B cell (primary cell): ENCODE measurements around the gene NUBPL. TPM values are rescaled to one million over a fixed set of nuclear protein-coding genes. Genes with fewer than 3 reads are reported as not detected.

Experiments used
- ATAC-seq: fragments of 200-7000 bp; cut with Tn5 transposase; one replicate; pipeline ENCODE4 v1.10.0; 2021; ENCODE audit warnings: low read depth, mild to moderate bottlenecking, moderate number of reproducible peaks, moderate library complexity
- CTCF ChIA-PET: fragments of 350-600 bp; sonication (Branson Sonifier 250); formaldehyde crosslinking; loops from one replicate; lab custom pipeline; 2021; ENCODE audit warnings: antibody characterized with exemption, inconsistent platforms; lab: Charles Lee
- POLR2A ChIA-PET: fragments of 350-600 bp; sonication (Branson Sonifier 250); formaldehyde crosslinking; loops from one replicate; lab custom pipeline; 2021; ENCODE audit warnings: antibody characterized with exemption; lab: Charles Lee
- DNase-seq: peaks from one replicate; pipeline ENCODE4 v3.0.0; 2013
- H2AFZ ChIP-seq: 2 replicates; pipeline ENCODE4 v1.6.1; 2012; ENCODE audit warnings: mild to moderate bottlenecking, low read depth, low read length; ENCODE audit not compliant: insufficient read depth, poor library complexity, severe bottlenecking
- H3K27ac ChIP-seq, 2 donors: 1 replicate in 1 of 2; 2 replicates in 1 of 2; pipeline ENCODE4 v1.5.1; 2012 to 2013; ENCODE audit warnings: low read length in 2 of 2, mild to moderate bottlenecking in 2 of 2, moderate library complexity in 1 of 2
- H3K27me3 ChIP-seq, 4 experiments: fragments of 200-600 bp in 1 of 4; sonication (generic) in 1 of 4; replicated peaks in 1 of 4; 1 replicate in 2 of 4; 2 replicates in 2 of 4; pipeline versions ENCODE4 v1.6.1 to v1.7.0; 2013 to 2016; ENCODE audit warnings: low read length in 3 of 4, mild to moderate bottlenecking in 2 of 4, mixed read lengths in 1 of 4, moderate library complexity in 1 of 4; ENCODE audit not compliant: insufficient read depth in 4 of 4, control insufficient read depth in 3 of 4; ENCODE audit errors: control extremely low read depth in 1 of 4
- H3K36me3 ChIP-seq, 2 experiments: replicated peaks in 1 of 2; 1 replicate in 1 of 2; 2 replicates in 1 of 2; pipeline versions ENCODE4 v1.6.1 to v1.7.1; 2013; ENCODE audit warnings: low read length in 1 of 2; ENCODE audit not compliant: insufficient read depth in 2 of 2, control insufficient read depth in 1 of 2; ENCODE audit errors: control extremely low read depth in 1 of 2, extremely low read depth in 1 of 2
- H3K4me1 ChIP-seq, 2 donors: fragments of 200-600 bp in 1 of 2; sonication (generic) in 1 of 2; 1 replicate in 1 of 2; 2 replicates in 1 of 2; pipeline versions ENCODE4 v1.5.1 to v1.6.1; 2013 to 2017; ENCODE audit warnings: low read length in 2 of 2; ENCODE audit not compliant: control insufficient read depth in 2 of 2, insufficient read depth in 2 of 2
- H3K4me2 ChIP-seq: replicated peaks from 2 replicates; pipeline ENCODE3; 2012; ENCODE audit warnings: mild to moderate bottlenecking, low read depth, low read length; ENCODE audit not compliant: poor library complexity, severe bottlenecking
- H3K4me3 ChIP-seq, 5 experiments: fragments of 200-600 bp in 1 of 5; sonication (generic) in 1 of 5; 1 replicate in 3 of 5; 2 replicates in 2 of 5; pipeline versions ENCODE4 v1.5.1 to v1.7.0; 2011 to 2016; ENCODE audit warnings: low read length in 4 of 5, mild to moderate bottlenecking in 4 of 5, low read depth in 2 of 5, control low read depth in 1 of 5, moderate library complexity in 1 of 5; ENCODE audit not compliant: insufficient read depth in 1 of 5; ENCODE audit errors: control extremely low read depth in 1 of 5, extremely low read depth in 1 of 5
- H3K79me2 ChIP-seq: fragments of 200-600 bp; sonication (generic); one replicate; pipeline ENCODE4 v1.6.0; 2016; ENCODE audit warnings: low read length; ENCODE audit not compliant: control insufficient read depth, insufficient read depth
- H3K9ac ChIP-seq: fragments of 200-600 bp; sonication (generic); 2 replicates; pipeline ENCODE4 v1.6.1; 2017; ENCODE audit warnings: mild to moderate bottlenecking, low read length, moderate library complexity
- H3K9me3 ChIP-seq, 3 donors: one replicate each; pipeline versions ENCODE4 v1.6.1 to v1.7.1; 2013; ENCODE audit warnings: low read length in 2 of 3; ENCODE audit not compliant: control insufficient read depth in 2 of 3, insufficient read depth in 1 of 3; ENCODE audit errors: control extremely low read depth in 1 of 3
- H4K20me1 ChIP-seq: 2 replicates; pipeline ENCODE4 v1.6.0; 2012; ENCODE audit warnings: mild to moderate bottlenecking, low read length; ENCODE audit not compliant: insufficient read depth, control insufficient read depth, poor library complexity, severe bottlenecking
- H3K27ac Mint-ChIP-seq: one replicate; pipeline ENCODE4 v1.8.0; 2021; ENCODE audit warnings: mixed read lengths
- H3K27me3 Mint-ChIP-seq: one replicate; pipeline ENCODE4 v1.8.0; 2021; ENCODE audit warnings: mixed read lengths
- H3K4me1 Mint-ChIP-seq: one replicate; pipeline ENCODE4 v1.8.0; 2021; ENCODE audit warnings: mixed read lengths
- H3K4me3 Mint-ChIP-seq: one replicate; pipeline ENCODE4 v1.8.0; 2021; ENCODE audit warnings: mixed read lengths
- H3K9me3 Mint-ChIP-seq: one replicate; pipeline ENCODE4 v1.8.0; 2022; ENCODE audit warnings: mixed read lengths; ENCODE audit not compliant: insufficient read depth
- EZH2 ChIP-seq: IDR thresholded peaks from 2 replicates; pipeline ENCODE4 v1.6.1; 2012; ENCODE audit warnings: borderline replicate concordance, low read depth, mild to moderate bottlenecking, moderate library complexity, low read length; ENCODE audit not compliant: insufficient read depth, poor library complexity, severe bottlenecking
- WGBS: methylation state at CpG from one replicate; pipeline ENCODE4 v1.1.5; 2013; ENCODE audit warnings: missing lambda C conversion rate; ENCODE audit not compliant: insufficient coverage; 5-methylcytosine and 5-hydroxymethylcytosine counted together
- intact Hi-C: fragments of 100-400 bp; cut with micrococcal nuclease; formaldehyde crosslinking; loops from one replicate; pipeline ENCODE4 v1.10.0; 2022
- polyA plus RNA-seq: library from polyadenylated mRNA; depleted of rRNA; stranded (reverse); fragments of >200 nt; gene quantifications from 2 replicates; pipeline ENCODE4 v1.2.3, GENCODE V29; 2012
- total RNA-seq, 2 donors: library from RNA; stranded (reverse); fragments of 120-200 nt in 1 of 2; gene quantifications; 1 replicate in 1 of 2; 2 replicates in 1 of 2; pipeline versions ENCODE4 v1.2.3 to v1.2.4, GENCODE V29; 2013 to 2022
- TF ChIP-seq, protein P1 (sequence below): fragments of 200-600 bp; IDR thresholded peaks from one replicate; pipeline ENCODE4 v1.8.0; 2022; ENCODE audit warnings: antibody characterized with exemption, mild to moderate bottlenecking

NUBPL gene
- total and polyA plus RNA-seq, 2 donors (not counting 1 experiment from before 2014, with no cell fraction given): 1.9 to 14.2 TPM

GRCh38 chr14:31893221-31893757 lies 332.1 kb downstream of the NUBPL start:
- ChIA-PET POLR2A (no interaction called here), CTCF (no interaction called here)
- DNase-seq: no peak
- Histone ChIP-seq H3K4me3 (no peak overlapping the region), H3K79me2 (no peaks in the 10 kb centered on the region), H3K9me3 (no peaks in the 10 kb centered on the region), H3K4me1 (peaks cover 11 to 21% of the 10 kb centered on the region in 2 donors), H3K4me2 (no peak overlapping the region), H2AFZ (no peak overlapping the region), H3K9ac (no peak overlapping the region), H3K36me3 (no peaks in the 10 kb centered on the region), H4K20me1 (no peaks in the 10 kb centered on the region), H3K27me3 (no peaks in the 10 kb centered on the region), H3K27ac (no peak overlapping the region)
- no peak for TF ChIP-seq EZH2
- TF ChIP-seq, protein P1, sequence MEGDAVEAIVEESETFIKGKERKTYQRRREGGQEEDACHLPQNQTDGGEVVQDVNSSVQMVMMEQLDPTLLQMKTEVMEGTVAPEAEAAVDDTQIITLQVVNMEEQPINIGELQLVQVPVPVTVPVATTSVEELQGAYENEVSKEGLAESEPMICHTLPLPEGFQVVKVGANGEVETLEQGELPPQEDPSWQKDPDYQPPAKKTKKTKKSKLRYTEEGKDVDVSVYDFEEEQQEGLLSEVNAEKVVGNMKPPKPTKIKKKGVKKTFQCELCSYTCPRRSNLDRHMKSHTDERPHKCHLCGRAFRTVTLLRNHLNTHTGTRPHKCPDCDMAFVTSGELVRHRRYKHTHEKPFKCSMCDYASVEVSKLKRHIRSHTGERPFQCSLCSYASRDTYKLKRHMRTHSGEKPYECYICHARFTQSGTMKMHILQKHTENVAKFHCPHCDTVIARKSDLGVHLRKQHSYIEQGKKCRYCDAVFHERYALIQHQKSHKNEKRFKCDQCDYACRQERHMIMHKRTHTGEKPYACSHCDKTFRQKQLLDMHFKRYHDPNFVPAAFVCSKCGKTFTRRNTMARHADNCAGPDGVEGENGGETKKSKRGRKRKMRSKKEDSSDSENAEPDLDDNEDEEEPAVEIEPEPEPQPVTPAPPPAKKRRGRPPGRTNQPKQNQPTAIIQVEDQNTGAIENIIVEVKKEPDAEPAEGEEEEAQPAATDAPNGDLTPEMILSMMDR: no peak
- ATAC-seq: no peak
- Mint-ChIP-seq H3K4me1 (peaks cover 24% of the 10 kb centered on the region), H3K27ac (no peak overlapping the region), H3K4me3 (no peak overlapping the region), H3K27me3 (no peaks in the 10 kb centered on the region), H3K9me3 (no peaks in the 10 kb centered on the region)
- 71% methylated on average over 5 of the region's 5 CpGs for WGBS
- intact Hi-C loops: no loop called here

DNA sequence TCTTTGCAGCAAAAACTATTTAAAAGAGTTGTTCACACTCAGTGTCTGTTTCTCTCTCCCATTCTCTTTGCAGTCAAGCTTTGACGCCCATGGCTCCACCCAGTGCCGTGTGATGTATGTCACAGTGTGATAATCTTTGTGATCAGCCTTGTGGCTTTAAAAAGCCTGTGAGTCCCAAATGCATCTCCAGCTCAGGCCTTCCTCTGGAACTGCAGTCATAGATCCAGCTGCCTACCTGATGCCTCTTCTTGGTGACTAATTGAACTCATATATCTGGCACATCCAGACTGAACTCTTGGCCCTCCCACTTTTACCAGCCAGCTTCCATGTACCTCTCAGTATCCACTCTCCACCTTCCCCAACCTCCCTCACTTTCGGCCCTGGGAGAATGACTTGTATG lies 333.1 kb downstream of the NUBPL start:
- H3K4me3 Mint-ChIP-seq: no peak overlapping the region
- Histone ChIP-seq H4K20me1 (no peaks in the 10 kb centered on the region), H3K27ac (no peak overlapping the region), H3K4me2 (no peak overlapping the region), H3K27me3 (no peaks in the 10 kb centered on the region), H2AFZ (no peak overlapping the region), H3K4me3 (no peak overlapping the region), H3K9ac (no peak overlapping the region), H3K9me3 (no peaks in the 10 kb centered on the region), H3K4me1 (peaks cover 18 to 29% of the 10 kb centered on the region in 2 donors), H3K36me3 (no peaks in the 10 kb centered on the region), H3K79me2 (no peaks in the 10 kb centered on the region)
- DNase-seq (no peak), ATAC-seq (no peak)
- TF ChIP-seq, protein P1: no peak
- no peak for TF ChIP-seq EZH2
- H3K9me3 Mint-ChIP-seq: no peaks in the 10 kb centered on the region
- ChIA-PET POLR2A (no interaction called here), CTCF (no interaction called here)
- H3K27ac Mint-ChIP-seq: no peak overlapping the region
- 40% methylated on average over 1 of the region's 3 CpGs for WGBS
- peaks cover 23% of the 10 kb centered on the region for H3K4me1 Mint-ChIP-seq
- intact Hi-C loops: no loop called here
- H3K27me3 Mint-ChIP-seq: no peaks in the 10 kb centered on the region
